Measurements from ENCODE around the gene FOXO3.

- TF ChIP-seq CTCF (IDR thresholded peaks at IDR 0.05; ENCODE audit: low read depth, low read length): no peak
- TF ChIP-seq EZH2phosphoT487 (IDR thresholded peaks at IDR 0.05; ENCODE audit: low read depth): no peak
Observed at GRCh38 chr6:108714101-108714765, 153.5 kb downstream of the FOXO3 start.

Data from OCI-LY3 (cell line).